Ectodermal cell (in vitro differentiated cells): ENCODE measurements around the gene HMCN2.

Experiments used
- H3K27ac ChIP-seq: 2 replicates; pipeline ENCODE4 v1.7.0; 2013; ENCODE audit warnings: mild to moderate bottlenecking, low read depth, low read length; ENCODE audit not compliant: insufficient read depth, poor library complexity, severe bottlenecking
- H3K27me3 ChIP-seq: 2 replicates; pipeline ENCODE4 v1.7.0; 2013; ENCODE audit warnings: mild to moderate bottlenecking, low read length; ENCODE audit not compliant: insufficient read depth, control insufficient read depth, poor library complexity, severe bottlenecking
- H3K36me3 ChIP-seq: one replicate; pipeline ENCODE4 v1.7.0; 2013; ENCODE audit warnings: low read length; ENCODE audit not compliant: control insufficient read depth, insufficient read depth
- H3K4me1 ChIP-seq: one replicate; pipeline ENCODE4 v1.7.0; 2013; ENCODE audit warnings: low read length; ENCODE audit not compliant: control insufficient read depth, insufficient read depth
- H3K4me3 ChIP-seq: 2 replicates; pipeline ENCODE4 v1.7.0; 2013; ENCODE audit warnings: low read depth, low read length, control low read depth; ENCODE audit not compliant: insufficient read depth
- H3K9me3 ChIP-seq: 2 replicates; pipeline ENCODE4 v1.7.0; 2013; ENCODE audit warnings: mild to moderate bottlenecking, low read length, moderate library complexity; ENCODE audit not compliant: control insufficient read depth
- WGBS, 2 experiments: methylation state at CpG; one replicate each; pipeline ENCODE4 v1.1.7; 2013; ENCODE audit warnings: missing lambda C conversion rate in 2 of 2; 5-methylcytosine and 5-hydroxymethylcytosine counted together

Gene HMCN2

DNA sequence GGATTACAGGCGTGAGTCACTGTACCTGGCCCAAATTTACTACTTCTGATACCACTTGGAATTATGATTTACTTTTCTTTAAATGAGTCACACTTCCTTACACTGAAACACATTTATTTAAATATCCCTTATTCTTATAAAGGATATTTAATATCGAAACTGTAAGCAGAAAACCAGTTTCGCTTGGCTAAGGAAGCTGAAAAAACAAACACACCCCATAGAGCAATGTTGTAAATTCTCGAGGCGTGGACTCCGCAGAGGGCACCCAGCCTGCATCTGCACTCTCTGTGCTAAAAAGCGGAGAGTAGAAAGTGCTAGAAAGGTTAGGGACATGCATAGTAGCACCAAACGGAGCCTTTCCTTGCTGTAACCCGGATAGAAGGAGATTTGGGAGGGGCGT is 86.5 kb downstream of the HMCN2 start:
- Histone ChIP-seq H3K4me3 (no peak overlapping the region), H3K9me3 (no peaks in the 10 kb centered on the region), H3K27me3 (no peaks in the 10 kb centered on the region), H3K4me1 (no peaks in the 10 kb centered on the region), H3K36me3 (no peaks in the 10 kb centered on the region), H3K27ac (no peak overlapping the region)
- WGBS, 2 experiments = 88 to 90% methylated on average over 10 of the region's 10 CpGs

DNA sequence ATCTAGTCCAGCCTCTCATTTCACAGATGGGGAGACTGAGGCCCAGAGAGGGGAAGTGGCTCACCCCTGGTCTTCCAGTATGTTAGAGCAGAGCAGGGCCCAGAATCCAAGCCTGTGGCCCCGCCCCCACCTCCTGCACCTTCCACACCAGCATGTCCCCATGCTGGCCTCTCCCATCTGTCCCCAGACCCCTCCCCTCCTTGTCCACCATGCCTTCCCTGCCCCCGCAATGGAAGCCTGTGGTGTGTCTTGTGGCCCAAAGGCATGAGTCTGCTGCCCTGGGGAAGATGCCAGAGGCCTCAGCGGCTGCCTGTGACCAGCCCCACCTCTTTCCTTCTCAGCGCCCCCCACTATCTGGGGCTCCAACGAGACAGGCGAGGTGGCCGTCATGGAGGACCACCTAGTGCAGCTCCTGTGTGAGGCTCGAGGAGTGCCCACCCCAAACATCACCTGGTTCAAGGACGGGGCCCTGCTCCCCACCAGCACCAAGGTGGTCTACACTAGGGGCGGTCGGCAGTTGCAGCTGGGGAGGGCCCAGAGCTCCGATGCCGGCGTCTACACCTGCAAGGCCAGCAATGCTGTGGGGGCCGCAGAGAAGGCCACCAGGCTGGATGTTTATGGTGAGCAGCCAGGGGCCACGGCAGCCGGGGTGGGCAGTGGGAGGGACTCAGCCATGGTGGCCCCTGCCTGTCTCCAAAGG is 87.2 kb downstream of the HMCN2 start:
- no peaks in the 10 kb centered on the region for H3K36me3 ChIP-seq
- no peak overlapping the region for H3K27ac ChIP-seq
- H3K4me1 ChIP-seq = no peaks in the 10 kb centered on the region
- H3K9me3 ChIP-seq = no peaks in the 10 kb centered on the region
- no peak overlapping the region for H3K4me3 ChIP-seq
- WGBS, 2 experiments = 92 to 94% methylated on average over 17 of the region's 17 CpGs
- H3K27me3 ChIP-seq = no peaks in the 10 kb centered on the region

DNA sequence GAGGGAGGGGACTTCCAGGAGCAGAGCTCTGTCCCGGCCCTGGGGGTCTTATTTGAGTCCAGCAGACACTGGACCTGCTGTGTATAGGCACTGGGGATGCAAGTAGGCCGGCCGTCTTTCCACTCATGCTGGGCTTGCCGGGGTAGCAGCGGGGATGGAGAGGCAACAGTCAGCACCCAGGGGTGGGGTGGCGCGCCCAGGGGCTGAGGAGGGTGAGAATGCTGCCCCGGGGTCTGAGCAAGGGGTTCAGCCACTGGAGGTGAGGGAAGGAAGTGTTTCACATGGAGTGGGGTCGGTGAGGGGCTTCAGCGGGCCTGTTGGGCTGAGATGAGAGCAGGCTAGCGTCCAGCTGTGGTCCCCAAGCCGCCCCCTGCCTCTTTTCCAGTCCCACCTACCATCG is 88.8 kb downstream of the HMCN2 start:
- no peak overlapping the region for H3K4me3 ChIP-seq
- WGBS, 2 experiments = 94 to 95% methylated on average over 13 of the region's 13 CpGs

DNA sequence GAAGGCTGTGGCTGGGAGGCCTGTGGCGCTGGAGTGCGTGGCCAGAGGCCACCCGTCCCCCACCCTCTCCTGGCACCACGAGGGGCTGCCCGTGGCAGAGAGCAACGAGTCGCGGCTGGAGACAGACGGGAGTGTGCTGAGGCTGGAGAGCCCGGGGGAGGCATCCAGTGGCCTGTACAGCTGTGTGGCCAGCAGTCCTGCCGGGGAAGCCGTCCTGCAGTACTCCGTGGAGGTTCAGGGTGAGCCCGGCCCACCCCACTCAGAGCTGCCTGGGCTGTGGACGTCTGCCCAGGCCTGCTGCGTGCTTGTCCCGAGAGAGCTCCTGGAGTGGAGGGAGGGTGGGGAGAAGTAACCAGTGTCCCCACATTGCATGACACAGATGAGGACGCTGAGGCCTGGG is 89.2 kb downstream of the HMCN2 start:
- no peaks in the 10 kb centered on the region for H3K4me1 ChIP-seq
- no peaks in the 10 kb centered on the region for H3K9me3 ChIP-seq
- no peaks in the 10 kb centered on the region for H3K27me3 ChIP-seq
- no peak overlapping the region for H3K27ac ChIP-seq
- H3K36me3 ChIP-seq = no peaks in the 10 kb centered on the region
- H3K4me3 ChIP-seq = no peak overlapping the region
- 93 to 94% methylated on average over 18 of the region's 18 CpGs for WGBS, 2 experiments

More for the DNA sequence above, 88.8 kb downstream of the HMCN2 start:
- Histone ChIP-seq H3K27ac (no peak overlapping the region), H3K36me3 (no peaks in the 10 kb centered on the region), H3K4me1 (no peaks in the 10 kb centered on the region), H3K9me3 (no peaks in the 10 kb centered on the region), H3K27me3 (no peaks in the 10 kb centered on the region)

DNA sequence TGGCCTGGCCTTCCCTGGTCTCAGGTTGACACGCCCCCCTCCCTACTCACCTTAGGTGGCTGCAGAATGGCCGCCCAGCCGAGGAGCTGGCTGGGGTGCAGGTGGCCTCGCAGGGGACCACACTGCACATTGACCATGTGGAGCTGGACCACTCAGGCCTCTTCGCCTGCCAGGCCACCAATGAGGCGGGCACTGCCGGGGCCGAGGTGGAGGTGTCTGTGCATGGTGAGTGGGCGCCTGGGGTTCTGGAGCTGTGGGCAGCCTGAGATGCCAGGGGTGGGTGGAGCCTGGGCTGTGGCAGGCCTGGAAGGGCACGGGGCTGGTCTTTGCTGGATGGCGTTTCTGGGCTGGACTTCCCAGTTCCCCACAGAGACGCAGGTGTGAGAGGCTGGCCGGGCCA is 90.5 kb downstream of the HMCN2 start:
- Histone ChIP-seq H3K4me1 (no peaks in the 10 kb centered on the region), H3K27ac (no peak overlapping the region), H3K36me3 (no peaks in the 10 kb centered on the region), H3K9me3 (no peaks in the 10 kb centered on the region), H3K4me3 (no peak overlapping the region), H3K27me3 (no peaks in the 10 kb centered on the region)
- 94% methylated on average over 13 of the region's 13 CpGs for WGBS, 2 experiments

DNA sequence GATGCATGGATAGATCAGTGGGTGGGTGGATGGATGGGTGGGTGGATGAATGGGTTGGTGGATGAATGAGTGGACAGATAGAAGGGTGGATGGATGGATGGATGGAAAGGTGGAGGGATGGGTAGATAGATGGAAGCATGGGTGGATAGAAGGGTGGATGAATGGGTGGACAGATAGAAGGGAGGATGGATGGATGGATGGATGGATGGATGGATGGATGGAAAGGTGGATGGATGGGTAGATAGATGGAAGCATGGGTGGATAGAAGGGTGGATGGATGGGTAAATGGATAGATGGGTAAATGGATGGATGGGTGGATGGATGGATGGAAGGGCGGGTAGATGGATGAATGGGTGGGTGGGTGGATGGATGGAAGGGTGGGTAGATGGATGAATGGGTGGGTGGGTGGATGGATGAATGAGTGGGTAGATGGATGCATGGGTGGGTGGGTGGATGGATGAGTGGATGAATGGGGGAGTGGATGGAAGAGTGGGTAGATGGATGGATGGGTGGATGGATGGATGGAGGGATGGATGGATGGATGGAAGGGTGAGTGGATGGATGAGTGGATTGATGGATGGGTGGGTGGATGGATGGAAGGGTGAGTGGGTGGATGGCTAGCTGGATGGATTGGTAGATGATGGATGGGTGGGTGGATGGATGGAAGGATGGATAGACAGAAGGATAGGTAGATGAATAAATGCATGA is 91.5 kb downstream of the HMCN2 start:
- H3K36me3 ChIP-seq = no peaks in the 10 kb centered on the region
- H3K4me3 ChIP-seq = no peak overlapping the region
- no peaks in the 10 kb centered on the region for H3K27me3 ChIP-seq
- H3K27ac ChIP-seq = no peak overlapping the region
- no peaks in the 10 kb centered on the region for H3K4me1 ChIP-seq
- WGBS, 2 experiments = 83 to 88% methylated on average over 1 of the region's 1 CpG
- H3K9me3 ChIP-seq = no peaks in the 10 kb centered on the region

DNA sequence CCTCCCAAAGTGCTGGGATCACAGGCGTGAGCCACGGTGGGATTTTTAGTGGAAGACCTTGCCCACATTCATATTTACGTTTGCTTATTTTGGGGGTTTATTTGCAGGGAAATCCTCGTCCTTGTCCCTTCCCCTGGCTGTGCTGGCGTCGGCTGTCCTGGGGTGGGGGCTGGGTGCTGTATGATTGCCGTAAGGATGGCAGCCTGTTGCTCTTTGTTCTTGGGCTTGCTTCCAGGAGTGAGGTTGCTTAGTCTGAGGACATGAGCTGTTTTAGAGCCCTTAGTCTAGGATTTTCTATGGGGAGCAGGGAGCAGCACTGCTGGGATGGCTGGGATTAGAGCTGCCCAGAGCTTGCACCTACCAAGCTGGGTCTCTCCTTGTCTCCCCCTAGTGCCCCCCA is 93.4 kb downstream of the HMCN2 start:
- Histone ChIP-seq H3K9me3 (no peaks in the 10 kb centered on the region), H3K4me1 (no peaks in the 10 kb centered on the region), H3K27me3 (no peaks in the 10 kb centered on the region), H3K36me3 (no peaks in the 10 kb centered on the region), H3K4me3 (no peak overlapping the region), H3K27ac (no peak overlapping the region)
- 92 to 97% methylated on average over 7 of the region's 7 CpGs for WGBS, 2 experiments

DNA sequence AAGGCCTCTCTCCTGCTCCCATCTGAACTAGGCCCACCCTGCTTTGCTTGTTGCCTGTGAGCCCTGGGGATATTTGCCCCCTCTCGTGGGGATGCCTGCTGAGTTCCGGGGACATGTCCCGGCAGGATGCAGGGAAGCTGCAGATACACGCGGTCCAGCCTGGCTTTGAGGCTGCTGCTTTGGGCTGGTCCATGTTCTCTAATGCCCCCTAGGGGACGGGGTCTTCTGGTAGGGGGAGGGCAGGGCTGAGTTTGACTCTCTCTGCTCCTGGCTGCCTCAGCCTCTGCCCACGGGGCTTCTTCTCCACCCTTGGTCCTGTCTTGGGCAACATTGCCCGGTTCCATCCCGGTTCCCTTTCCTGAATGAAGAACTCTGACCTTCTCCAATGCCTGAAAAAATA is 94.3 kb downstream of the HMCN2 start:
- 80 to 85% methylated on average over 9 of the region's 9 CpGs for WGBS, 2 experiments
- Histone ChIP-seq H3K36me3 (no peaks in the 10 kb centered on the region), H3K4me3 (no peak overlapping the region), H3K27ac (no peak overlapping the region), H3K4me1 (no peaks in the 10 kb centered on the region), H3K27me3 (no peaks in the 10 kb centered on the region), H3K9me3 (no peaks in the 10 kb centered on the region)

DNA sequence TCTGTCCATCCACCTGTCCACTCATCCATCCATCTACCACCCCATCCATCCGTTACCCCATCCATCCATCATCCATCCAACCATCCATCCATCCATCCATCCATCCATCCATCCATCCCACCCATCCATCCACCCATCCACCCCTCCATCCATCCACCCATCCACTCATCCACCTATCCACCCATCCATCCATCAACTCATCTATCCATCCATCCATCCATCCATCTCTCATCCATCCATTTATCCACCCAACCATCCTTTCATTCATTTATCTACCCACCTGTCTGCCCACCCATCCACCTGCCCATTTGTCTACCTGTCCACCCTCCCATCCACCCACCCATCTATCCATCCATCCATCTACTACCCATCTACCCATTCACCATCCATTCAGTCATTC is 95.1 kb downstream of the HMCN2 start:
- Histone ChIP-seq H3K36me3 (no peaks in the 10 kb centered on the region), H3K27ac (no peak overlapping the region), H3K4me1 (no peaks in the 10 kb centered on the region), H3K27me3 (no peaks in the 10 kb centered on the region), H3K4me3 (no peak overlapping the region), H3K9me3 (no peaks in the 10 kb centered on the region)
- 93 to 94% methylated on average over 1 of the region's 1 CpG for WGBS, 2 experiments

DNA sequence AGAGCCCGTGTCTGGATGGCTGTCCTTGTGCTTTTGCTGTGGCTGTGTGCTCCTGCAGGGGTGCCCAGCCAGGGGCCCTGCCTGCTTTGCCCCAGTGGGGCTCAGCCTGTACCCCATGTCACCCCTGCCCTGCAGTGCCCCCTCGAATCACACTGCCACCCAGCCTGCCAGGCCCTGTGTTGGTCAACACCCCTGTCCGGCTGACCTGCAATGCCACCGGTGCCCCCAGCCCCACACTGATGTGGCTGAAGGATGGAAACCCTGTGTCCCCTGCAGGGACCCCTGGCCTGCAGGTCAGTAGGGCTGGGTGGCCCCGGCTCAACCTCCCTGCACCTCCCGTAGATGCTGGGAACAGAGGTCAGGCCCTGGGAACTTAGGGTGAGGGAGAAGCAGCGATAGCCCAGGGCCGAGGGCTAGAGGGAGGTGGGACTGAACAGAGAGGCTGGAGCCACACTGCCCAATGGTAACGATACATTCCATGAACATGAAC is 96.4 kb downstream of the HMCN2 start:
- no peaks in the 10 kb centered on the region for H3K27me3 ChIP-seq
- no peaks in the 10 kb centered on the region for H3K36me3 ChIP-seq
- H3K27ac ChIP-seq = no peak overlapping the region
- no peak overlapping the region for H3K4me3 ChIP-seq
- WGBS, 2 experiments = 91 to 92% methylated on average over 8 to 9 of the region's 9 CpGs
- H3K4me1 ChIP-seq = no peaks in the 10 kb centered on the region
- no peaks in the 10 kb centered on the region for H3K9me3 ChIP-seq
